H1 (cell line): Measurements from ENCODE around the gene MYPOP. TPM values are rescaled to one million over a fixed set of nuclear protein-coding genes. Genes with fewer than 3 reads are reported as not detected.

Source experiments
- BACH1 ChIP-seq: IDR thresholded peaks from 2 replicates; pipeline ENCODE4 v1.6.1; 2012; ENCODE audit warnings: low read length, improper control_type of control experiment
- BCL11A ChIP-seq, 2 experiments: IDR thresholded peaks; one replicate each; pipeline ENCODE4 v1.6.1; 2011; ENCODE audit warnings: low read depth in 2 of 2, low read length in 2 of 2, mild to moderate bottlenecking in 2 of 2
- CBX8 ChIP-seq: fragments of 300-800, 300-1000 bp; sonication (generic); IDR thresholded peaks from 2 replicates; pipeline ENCODE4 v1.7.1; 2016; ENCODE audit warnings: low read depth, low read length, borderline replicate concordance
- CHD2 ChIP-seq: IDR thresholded peaks from 2 replicates; pipeline ENCODE4 v1.6.1; 2012; ENCODE audit warnings: low read length, improper control_type of control experiment
- EP300 ChIP-seq, 2 experiments: IDR thresholded peaks; 1 replicate in 1 of 2; 2 replicates in 1 of 2; pipeline ENCODE4 v1.6.1; 2011 to 2012; ENCODE audit warnings: low read depth in 2 of 2, low read length in 2 of 2, mild to moderate bottlenecking in 2 of 2, borderline replicate concordance in 1 of 2, inconsistent platforms in 1 of 2, moderate library complexity in 1 of 2
- FOSL1 ChIP-seq: IDR thresholded peaks from 2 replicates; pipeline ENCODE4 v1.6.1; 2011; ENCODE audit warnings: mild to moderate bottlenecking, low read depth, low read length, moderate library complexity; ENCODE audit not compliant: insufficient read depth
- HDAC2 ChIP-seq, 2 experiments: fragments of 300-600 bp in 1 of 2; sonication (generic) in 1 of 2; IDR thresholded peaks; 2 replicates each; pipeline ENCODE4 v1.6.1; 2011 to 2012; ENCODE audit warnings: low read depth in 2 of 2, low read length in 2 of 2, mild to moderate bottlenecking in 2 of 2, moderate library complexity in 2 of 2, borderline replicate concordance in 1 of 2, inconsistent platforms in 1 of 2
- NRF1 ChIP-seq: IDR thresholded peaks from 2 replicates; pipeline ENCODE4 v1.6.1; 2011; ENCODE audit warnings: mild to moderate bottlenecking, low read depth, low read length, improper control_type of control experiment
- RBBP5 ChIP-seq: IDR thresholded peaks from 2 replicates; pipeline ENCODE4 v1.7.1; 2012; ENCODE audit warnings: low read depth, mild to moderate bottlenecking, inconsistent platforms, low read length, moderate library complexity, borderline replicate concordance
- TBP ChIP-seq: IDR thresholded peaks from 2 replicates; pipeline ENCODE4 v1.6.1; 2011; ENCODE audit warnings: low read depth, low read length, improper control_type of control experiment
- polyA plus RNA-seq, 7 experiments: library from polyadenylated mRNA; depleted of rRNA in 3 of 7; stranded (reverse) in 5 of 7; unstranded in 2 of 7; fragments of >200 nt in 5 of 7; fragments of 200-250 nt in 2 of 7; gene quantifications; 1 replicate in 5 of 7; 2 replicates in 1 of 7; 4 replicates in 1 of 7; pipeline versions ENCODE4 v1.2.1 to v1.2.3, GENCODE V29; 2011 to 2013; ENCODE audit warnings: missing spikeins in 2 of 7, mixed read lengths in 2 of 7
- total RNA-seq: library from RNA; stranded (reverse); fragmentation: NEBNext Ultra II Directional; extraction: Animal tissue kit (Norgen Biotek cat#: 25700); gene quantifications from 2 replicates; pipeline ENCODE4 v1.2.1, GENCODE V29; 2021

MYPOP gene
- total and polyA plus RNA-seq, 2 of the 8 experiments (the other 6 are each of a cell fraction or from before 2014, with no cell fraction given) = 3.2 to 11.1 TPM

GRCh38 chr19:45881909-45882528, 20.4 kb downstream of the MYPOP start (continued):
- TF ChIP-seq HDAC2 (IDR thresholded peaks at IDR 0.05; ENCODE audit: borderline replicate concordance in 1 of 2, low read depth in 2 of 2, low read length in 2 of 2) (0 out of 4 replicates have a peak, but pooled peaks of 1 of the 2 experiments have one; percentile 28), FOSL1 (no peak), BCL11A (IDR thresholded peaks at IDR 0.05; ENCODE audit: low read depth in 2 of 2, low read length in 2 of 2) (no peak), TBP (no peak), EP300 (IDR thresholded peaks at IDR 0.05; ENCODE audit: borderline replicate concordance in 1 of 2, low read depth in 2 of 2, low read length in 2 of 2) (peak in 1 of 2 experiments; percentile 71; a peak in 1 of 3 replicates), RBBP5 (no peak), CHD2 (no peak), BACH1 (no peak), CBX8 (no peak), NRF1 (no peak)
